WTC11 (cell line): Measurements from ENCODE around the gene WWOX.

Source experiments
- ATF1 ChIP-seq: sonication (generic); formaldehyde crosslinking; IDR thresholded peaks from 2 replicates; pipeline ENCODE4 v1.8.1; 2023; ENCODE audit warnings: mild to moderate bottlenecking, moderate library complexity, missing genetic modification reagents
- ATF2 ChIP-seq: sonication (generic); formaldehyde crosslinking; IDR thresholded peaks from 2 replicates; pipeline ENCODE4 v1.8.1; 2022; ENCODE audit warnings: low read depth, missing genetic modification reagents, borderline replicate concordance
- CTCF ChIP-seq: fragments of 200-600 bp; IDR thresholded peaks from 2 replicates; pipeline ENCODE4 v1.8.0; 2022; ENCODE audit warnings: antibody characterized with exemption
- GABPB1 ChIP-seq: sonication (generic); formaldehyde crosslinking; IDR thresholded peaks from 2 replicates; pipeline ENCODE4 v1.8.1; 2023; ENCODE audit warnings: mild to moderate bottlenecking, missing genetic modification reagents
- KAT7 ChIP-seq: sonication (generic); formaldehyde crosslinking; IDR thresholded peaks from 2 replicates; pipeline ENCODE4 v1.8.1; 2023; ENCODE audit warnings: missing genetic modification reagents, mild to moderate bottlenecking, borderline replicate concordance
- USF2 ChIP-seq: sonication (generic); formaldehyde crosslinking; IDR thresholded peaks from 2 replicates; pipeline ENCODE4 v1.8.1; 2023; ENCODE audit warnings: mild to moderate bottlenecking, missing genetic modification reagents, moderate library complexity
- ZBTB21 ChIP-seq: sonication (generic); formaldehyde crosslinking; IDR thresholded peaks from 2 replicates; pipeline ENCODE4 v1.8.1; 2023; ENCODE audit warnings: mild to moderate bottlenecking, missing genetic modification reagents, borderline replicate concordance
- TF ChIP-seq, protein P1 (sequence below): fragments of 250-450 bp; sonication (Bioruptor Pico); IDR thresholded peaks from 2 replicates; pipeline ENCODE4 v1.9.0; 2021; ENCODE audit warnings: mild to moderate bottlenecking

DNA sequence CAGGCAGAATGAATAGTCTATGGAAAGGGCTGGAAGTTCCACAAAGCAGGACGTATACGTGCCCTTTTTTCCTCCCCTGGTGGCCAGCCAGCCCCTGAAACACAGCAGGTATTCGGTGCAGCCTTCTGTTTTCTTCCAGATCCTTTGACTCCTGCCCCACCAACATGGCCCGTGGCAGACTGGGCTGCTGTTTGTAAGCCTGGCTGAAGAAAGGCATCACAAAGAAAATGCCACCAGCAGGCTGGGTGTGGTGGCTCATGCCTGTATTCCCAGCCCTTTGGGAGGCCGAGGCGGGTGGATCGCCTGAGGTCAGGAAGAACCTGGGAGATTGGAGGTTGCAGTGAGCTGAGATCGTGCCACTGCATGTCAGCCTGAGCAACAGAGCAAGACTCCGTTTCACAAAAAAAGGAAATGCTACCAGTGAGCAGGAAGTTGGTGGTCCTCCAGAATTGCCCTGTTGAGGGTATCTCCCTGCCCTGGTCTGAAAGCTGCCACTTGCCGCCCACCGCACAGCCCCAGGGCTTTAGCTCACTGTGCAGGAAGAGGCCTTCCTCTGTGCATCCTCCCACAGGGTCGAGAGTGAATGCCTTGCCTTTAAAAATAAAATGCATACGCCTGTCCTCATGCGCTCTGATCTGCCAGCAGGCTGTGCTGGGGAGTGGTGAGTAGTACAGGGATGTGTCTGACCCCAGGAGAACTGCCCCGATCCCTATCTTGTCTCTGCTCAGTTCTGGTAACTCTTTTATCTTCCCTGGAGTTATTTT lies 913.4 kb downstream of the WWOX start:
- no peak for TF ChIP-seq CTCF
- TF ChIP-seq, protein P1, sequence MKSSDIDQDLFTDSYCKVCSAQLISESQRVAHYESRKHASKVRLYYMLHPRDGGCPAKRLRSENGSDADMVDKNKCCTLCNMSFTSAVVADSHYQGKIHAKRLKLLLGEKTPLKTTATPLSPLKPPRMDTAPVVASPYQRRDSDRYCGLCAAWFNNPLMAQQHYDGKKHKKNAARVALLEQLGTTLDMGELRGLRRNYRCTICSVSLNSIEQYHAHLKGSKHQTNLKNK (CRISPR knock-in tag): no peak
- TF ChIP-seq ZBTB21 (CRISPR knock-in tag): no peak
- no peak for TF ChIP-seq USF2 (CRISPR knock-in tag)
- TF ChIP-seq GABPB1 (CRISPR knock-in tag): no peak
- TF ChIP-seq ATF2 (CRISPR knock-in tag): no peak
- no peak for TF ChIP-seq ATF1
- no peak for TF ChIP-seq KAT7
